T-helper 1 cell treated with Interleukin-12 subunit alpha and Interleukin-12 subunit beta and Interleukin-4 antibody, amounts not matched to agents 30 ng/mL and 1 ng/mL, for 36 hours (primary cell): ENCODE data around the gene DMD. TPM values are rescaled to one million over a fixed set of nuclear protein-coding genes. Genes with fewer than 3 reads are reported as not detected.
"Not testable (repeated sequence)": the region's sequence is repeated elsewhere in the genome, so short reads cannot be mapped to it uniquely, and the experiment has no call there.

ENCODE experiments used
- intact Hi-C: fragments of 100-400 bp; cut with micrococcal nuclease; formaldehyde crosslinking; loops from one replicate; pipeline ENCODE4 v1.15.1; 2024
- total RNA-seq: library from RNA; stranded (reverse); gene quantifications from 2 replicates; pipeline ENCODE4 v1.2.3, GENCODE V29; 2022

DMD gene
- total RNA-seq, 1 donor from 2014 or later: 18.1 TPM

DNA sequence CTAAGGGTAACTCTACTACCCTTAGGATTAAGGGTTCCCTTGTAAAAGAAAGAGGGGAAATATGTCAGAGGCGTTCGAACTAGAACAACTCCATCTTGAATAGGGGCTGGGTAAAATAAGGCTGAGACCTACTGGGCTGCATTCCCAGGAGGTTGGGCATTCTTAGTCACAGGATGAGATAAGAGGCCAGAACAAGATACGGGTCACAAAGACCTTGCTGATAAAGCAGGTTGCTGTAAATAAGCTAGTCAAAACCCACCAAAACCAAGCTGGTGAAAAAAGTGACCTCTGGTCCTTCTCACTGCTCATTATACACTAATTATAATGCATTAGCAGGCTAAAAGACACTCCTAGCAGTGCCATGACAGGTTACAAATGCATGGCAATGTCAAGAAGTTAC lies 922.0 kb downstream of the DMD start:
- intact Hi-C loops: no loop called here

DNA sequence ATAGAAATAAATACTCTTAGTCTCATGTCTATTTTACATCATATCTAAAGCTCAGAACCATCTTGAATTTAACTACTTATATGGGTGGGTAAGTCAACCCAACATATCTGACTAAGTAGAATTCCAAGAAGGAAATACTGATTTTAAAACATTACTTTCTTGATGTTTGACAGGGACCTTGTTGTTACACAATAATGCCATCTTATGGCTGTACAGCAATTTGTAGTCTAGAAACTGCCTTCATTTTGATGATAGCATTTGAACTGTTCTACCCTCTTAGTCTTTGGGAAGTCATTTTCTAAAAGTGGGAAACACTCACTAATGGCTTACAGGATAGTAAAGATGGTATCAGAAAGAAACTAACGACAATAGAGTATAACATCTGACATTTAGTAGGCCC lies 929.5 kb downstream of the DMD start:
- intact Hi-C loops: no loop called here

DNA sequence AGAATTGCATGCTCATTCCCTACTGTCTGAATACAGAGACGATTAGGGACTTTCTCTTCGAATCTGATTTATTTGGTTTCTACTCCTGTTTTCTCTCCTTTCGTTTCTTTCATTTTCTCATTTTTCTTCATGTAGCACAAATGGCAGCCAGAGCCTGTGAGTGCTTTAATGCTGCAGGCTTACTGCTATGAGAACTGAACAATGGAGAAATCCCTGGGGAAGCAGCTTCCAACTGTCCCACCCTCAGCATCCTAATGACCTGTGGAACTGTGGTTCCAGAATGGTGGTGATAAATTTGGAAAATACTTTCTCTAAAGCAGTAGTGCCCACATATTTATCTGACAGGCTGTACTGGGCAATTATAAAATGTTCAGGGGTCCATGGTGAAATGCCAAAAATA lies 930.4 kb downstream of the DMD start:
- intact Hi-C loops: no loop called here

DNA sequence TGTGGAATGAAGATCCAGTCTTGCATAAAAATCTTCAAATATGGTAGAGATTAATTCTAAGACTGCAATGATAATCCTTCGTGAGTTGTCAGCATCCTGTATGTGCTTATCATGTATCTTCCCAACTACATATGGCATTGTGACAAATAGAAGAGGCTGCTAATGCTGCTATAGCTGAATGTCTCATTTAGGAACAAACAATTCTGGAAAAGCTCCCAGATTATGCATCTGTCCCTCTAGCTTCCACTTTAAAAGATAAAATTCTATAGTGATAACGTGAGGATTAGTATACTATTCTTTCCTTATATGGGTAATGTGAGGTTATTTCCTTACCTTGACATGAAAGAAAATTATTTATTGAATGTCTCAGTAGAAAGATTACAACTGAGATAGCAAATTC lies 930.9 kb downstream of the DMD start:
- intact Hi-C loops: no loop called here

- intact Hi-C loops: no loop called here
Observed at GRCh38 chrX:32276153-32276552, 935.2 kb downstream of the DMD start.

DNA sequence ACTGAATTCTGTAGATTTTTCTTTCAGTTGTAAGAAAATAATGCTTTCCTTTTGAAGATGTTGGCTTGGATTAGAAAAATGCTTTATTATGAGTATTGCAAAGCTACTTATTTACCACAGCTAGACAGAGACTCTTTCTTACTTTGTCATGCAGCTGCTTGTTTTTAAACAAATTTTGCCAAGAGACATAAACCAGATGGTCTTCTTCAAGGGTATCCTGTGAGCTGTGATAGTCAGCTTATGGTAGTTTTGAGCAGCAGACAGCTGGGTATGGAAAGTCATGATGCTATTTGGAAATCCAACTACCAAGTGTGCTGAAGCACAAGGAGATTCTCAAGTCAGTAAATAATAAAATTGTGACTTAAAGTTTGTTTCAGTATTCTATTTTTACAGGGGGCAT lies 941.5 kb downstream of the DMD start:
- intact Hi-C loops: no loop called here

- intact Hi-C loops: no loop called here
Observed at GRCh38 chrX:32268207-32268606, 943.1 kb downstream of the DMD start.

DNA sequence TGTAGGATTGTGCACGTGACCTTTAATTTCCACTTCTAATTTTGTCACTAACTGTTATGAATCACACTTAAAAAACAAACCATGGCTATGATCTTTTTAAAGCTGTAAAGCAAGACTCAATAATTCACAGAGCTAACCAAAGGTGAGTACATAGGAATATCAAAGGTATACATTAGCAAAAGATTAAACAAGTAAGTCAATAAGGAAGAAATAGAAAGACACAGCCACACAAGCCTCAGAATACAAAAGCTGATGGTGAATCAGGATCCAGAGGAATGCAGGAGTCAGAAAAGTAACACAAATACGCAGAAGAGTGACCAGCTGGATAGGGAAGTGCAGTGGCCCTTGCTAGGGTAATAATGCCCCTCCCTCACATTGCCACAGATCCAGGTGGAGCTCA lies 943.6 kb downstream of the DMD start:
- intact Hi-C loops: no loop called here

GRCh38 chrX:32246675-32247074 lies 964.7 kb downstream of the DMD start:
- intact Hi-C loops: not testable (repeated sequence)

DNA sequence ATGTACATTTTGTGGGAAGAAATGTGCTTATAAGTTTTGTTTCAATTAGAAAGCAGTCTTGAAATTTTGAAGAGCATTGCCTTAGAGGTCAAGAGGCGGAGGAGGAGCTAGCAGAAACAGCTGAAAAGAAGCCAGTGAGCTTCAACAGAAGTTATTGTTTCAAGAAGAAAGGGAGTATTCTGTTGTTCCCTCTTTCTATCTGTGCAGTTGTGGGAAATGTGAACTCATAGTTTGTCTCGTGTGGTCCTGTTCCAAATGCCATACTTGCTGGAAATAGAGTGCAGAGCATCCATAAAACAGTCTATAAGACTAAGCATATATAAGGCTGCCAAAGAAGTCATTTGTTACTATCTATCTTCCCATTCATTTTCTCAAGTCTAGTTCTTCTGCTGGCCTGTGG lies 1015.7 kb downstream of the DMD start:
- intact Hi-C loops: no loop called here

- intact Hi-C loops: no loop called here
Observed at GRCh38 chrX:32191316-32191715, 1020.0 kb downstream of the DMD start.

GRCh38 chrX:32185160-32185559 lies 1026.2 kb downstream of the DMD start:
- intact Hi-C loops: no loop called here

DNA sequence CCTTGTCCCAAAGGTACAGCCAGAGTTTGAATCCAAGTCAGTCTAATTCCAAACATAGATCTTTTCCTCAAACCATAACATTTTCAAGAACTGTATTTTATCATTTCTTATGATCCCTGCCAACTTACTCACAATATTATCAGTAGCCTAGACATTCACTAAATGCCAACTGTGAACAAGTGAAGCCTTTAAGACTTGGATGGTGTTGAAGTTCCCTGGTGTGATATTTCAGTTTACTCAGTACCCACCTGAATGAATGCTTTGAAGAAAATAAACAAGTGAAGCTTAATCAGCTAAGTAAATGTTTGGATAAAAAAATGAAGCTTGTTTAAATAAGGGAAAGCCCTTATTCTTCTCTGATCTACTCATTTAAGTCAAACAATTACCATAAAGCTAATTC lies 1028.3 kb downstream of the DMD start:
- intact Hi-C loops: no loop called here

- intact Hi-C loops: no loop called here
Observed at GRCh38 chrX:32176510-32176909, 1034.8 kb downstream of the DMD start.

- intact Hi-C loops: no loop called here
Observed at GRCh38 chrX:32170481-32170880, 1040.9 kb downstream of the DMD start.

DNA sequence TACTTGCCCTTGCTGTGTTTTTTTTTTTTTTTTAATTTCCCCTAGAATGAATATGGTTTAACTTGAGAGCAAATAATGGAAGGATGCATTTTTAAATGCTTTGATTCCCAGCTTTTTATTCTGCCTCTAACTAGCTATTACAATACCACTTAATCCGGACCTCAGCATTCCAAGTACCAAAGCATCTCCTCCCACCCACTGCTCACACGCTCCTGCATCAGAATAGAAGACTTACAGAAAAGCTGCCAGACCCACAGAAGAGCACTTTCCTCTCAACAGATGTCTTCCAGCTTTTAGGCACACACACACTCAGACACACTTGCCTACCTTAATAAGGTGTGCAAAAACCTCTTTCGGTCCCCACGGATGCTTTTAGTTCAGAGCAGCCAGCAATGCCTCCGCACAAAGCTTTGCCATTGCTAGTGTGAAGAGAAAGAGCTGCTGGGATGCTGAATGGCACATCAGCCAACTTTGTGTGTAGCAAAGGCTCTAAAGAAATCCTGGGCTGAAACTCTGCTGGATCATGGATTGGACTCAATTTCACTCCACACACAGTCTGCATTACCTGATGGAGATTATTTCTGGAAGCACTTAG lies 1056.2 kb downstream of the DMD start:
- intact Hi-C loops: no loop called here

GRCh38 chrX:32153585-32153984 lies 1057.8 kb downstream of the DMD start:
- intact Hi-C loops: no loop called here

DNA sequence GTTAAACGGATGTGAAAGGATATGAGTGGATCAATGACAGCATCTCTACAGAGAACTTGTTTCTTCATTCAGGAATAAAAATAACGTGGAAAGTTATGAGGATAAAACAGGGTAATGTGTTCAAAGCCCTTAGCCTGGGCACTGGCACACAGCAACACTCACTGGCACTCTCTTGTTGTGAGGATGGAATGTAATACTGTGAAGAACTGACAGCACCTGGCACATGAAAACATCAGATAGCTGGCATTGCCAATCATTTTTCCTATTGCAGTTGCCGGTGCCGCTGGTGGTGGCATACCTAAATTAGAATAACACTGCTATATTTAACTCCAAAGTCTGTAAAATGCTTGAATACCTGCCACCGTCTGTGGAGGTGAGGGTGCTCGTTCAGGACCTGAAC lies 1061.2 kb downstream of the DMD start:
- intact Hi-C loops: no loop called here

- intact Hi-C loops: no loop called here
Observed at GRCh38 chrX:32141841-32142240, 1069.5 kb downstream of the DMD start.

- intact Hi-C loops: no loop called here
Observed at GRCh38 chrX:32139476-32139875, 1071.9 kb downstream of the DMD start.

DNA sequence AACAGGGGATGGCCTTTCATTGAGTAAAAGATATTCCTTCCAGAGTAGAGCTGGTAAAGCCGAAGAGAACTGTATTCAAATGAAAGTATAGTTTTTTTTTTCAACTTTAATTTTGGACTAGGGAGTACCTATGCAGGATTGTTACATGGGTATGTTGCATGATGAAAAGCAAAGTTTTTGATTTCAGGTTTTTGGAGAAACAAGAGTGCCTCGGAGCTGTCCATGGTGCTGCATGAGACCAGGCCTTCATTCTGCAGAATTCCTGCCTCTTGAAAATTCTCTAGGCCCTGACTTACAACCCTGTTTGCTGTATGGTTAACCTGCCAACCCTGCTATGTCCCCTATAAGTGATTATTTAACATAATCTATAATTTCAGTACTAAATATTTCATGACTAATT lies 1073.8 kb downstream of the DMD start:
- intact Hi-C loops: no loop called here

DNA sequence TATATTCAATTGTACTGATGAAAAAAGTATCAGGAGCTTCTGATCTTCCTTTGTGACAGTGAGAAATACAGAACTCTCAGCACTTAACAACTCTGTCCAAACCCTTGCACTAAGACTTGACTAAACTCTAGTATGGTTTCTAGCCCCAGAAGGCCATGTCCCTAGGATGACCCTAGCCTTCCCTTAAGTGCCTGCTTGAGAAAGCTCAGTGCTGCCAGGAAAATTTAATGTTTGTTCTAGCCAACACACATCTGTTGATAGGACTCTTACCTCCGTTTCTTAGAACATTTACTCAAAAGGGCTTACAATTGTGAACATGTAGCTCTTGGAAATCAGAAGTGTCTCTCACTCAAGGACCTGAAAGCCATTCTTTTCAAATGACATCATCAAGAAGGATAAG lies 1084.4 kb downstream of the DMD start:
- intact Hi-C loops: no loop called here

GRCh38 chrX:32118832-32119231 lies 1092.5 kb downstream of the DMD start:
- intact Hi-C loops: no loop called here

GRCh38 chrX:32116047-32116446 lies 1095.3 kb downstream of the DMD start:
- intact Hi-C loops: no loop called here
